Spleen (tissue), 11 donors: ENCODE data around the gene SLC26A2. TPM values are rescaled to one million over a fixed set of nuclear protein-coding genes. Genes with fewer than 3 reads are reported as not detected.

Source experiments
- DNase-seq: peaks from one replicate; pipeline ENCODE4 v3.0.0-alpha.2; 2020
- H3K27ac ChIP-seq, 8 donors: fragments of 200-600 bp; sonication (generic) in 7 of 8; 1 replicate in 4 of 8; 2 replicates in 4 of 8; pipeline versions ENCODE4 v1.5.0 to v1.8.0; 2016 to 2021; ENCODE audit warnings: inconsistent platforms in 4 of 8, mild to moderate bottlenecking in 4 of 8, moderate library complexity in 1 of 8
- H3K27me3 ChIP-seq, 7 donors: fragments of 200-600 bp; sonication (generic) in 6 of 7; replicated peaks in 1 of 7; 1 replicate in 4 of 7; 2 replicates in 3 of 7; pipeline versions ENCODE4 v1.5.0 to v1.8.0; 2016 to 2021; ENCODE audit warnings: inconsistent platforms in 3 of 7, mild to moderate bottlenecking in 1 of 7
- H3K36me3 ChIP-seq, 6 donors: fragments of 200-600 bp; sonication (generic) in 5 of 6; 1 replicate in 4 of 6; 2 replicates in 2 of 6; pipeline versions ENCODE4 v1.5.0 to v1.8.0; 2016 to 2021; ENCODE audit warnings: inconsistent platforms in 2 of 6
- H3K4me1 ChIP-seq, 6 donors: fragments of 200-600 bp; sonication (generic) in 5 of 6; 1 replicate in 3 of 6; 2 replicates in 3 of 6; pipeline versions ENCODE4 v1.5.0 to v1.8.0; 2016 to 2021; ENCODE audit warnings: inconsistent platforms in 3 of 6
- H3K4me3 ChIP-seq, 8 donors: fragments of 200-600 bp; sonication (generic) in 7 of 8; 1 replicate in 4 of 8; 2 replicates in 4 of 8; pipeline versions ENCODE4 v1.5.0 to v1.8.0; 2016 to 2021; ENCODE audit warnings: inconsistent platforms in 4 of 8, mild to moderate bottlenecking in 4 of 8, moderate library complexity in 2 of 8
- H3K9me3 ChIP-seq, 8 donors: fragments of 200-600 bp; sonication (generic) in 7 of 8; 1 replicate in 4 of 8; 2 replicates in 4 of 8; pipeline versions ENCODE4 v1.5.0 to v1.8.0; 2016 to 2021; ENCODE audit warnings: inconsistent platforms in 4 of 8
- CTCF ChIP-seq, 11 experiments: fragments of 200-600 bp in 7 of 11; fragments of 450-650 bp in 4 of 11; sonication (generic) in 4 of 11; IDR thresholded peaks in 8 of 11; conservative IDR thresholded peaks in 3 of 11; 1 replicate in 7 of 11; 2 replicates in 4 of 11; pipeline versions ENCODE4 v1.4.0 to v1.8.0; 2016 to 2021; ENCODE audit warnings: antibody characterized with exemption in 11 of 11, inconsistent platforms in 4 of 11, mild to moderate bottlenecking in 1 of 11
- POLR2A ChIP-seq, 3 donors: fragments of 450-650 bp; IDR thresholded peaks; one replicate each; pipeline ENCODE4 v1.5.1; 2017; ENCODE audit warnings: antibody characterized with exemption in 3 of 3, mild to moderate bottlenecking in 1 of 3
- POLR2AphosphoS5 ChIP-seq, 3 donors: sonication (generic); formaldehyde crosslinking; IDR thresholded peaks; one replicate each; pipeline ENCODE4 v1.5.1; 2017; ENCODE audit warnings: antibody characterized with exemption in 3 of 3
- WGBS, 5 donors: extraction: QIAGEN DNeasy Blood & Tissue Kit in 3 of 5; methylation state at CpG; one replicate each; pipeline versions ENCODE4 v1.1.5 to v1.1.7; 2013 to 2018; 5-methylcytosine and 5-hydroxymethylcytosine counted together
- intact Hi-C: fragments of 100-400 bp; cut with DNase I; formaldehyde crosslinking; loops from one replicate; pipeline ENCODE4 v1.15.0; 2023; ENCODE audit warnings: low total_unique reads
- polyA plus RNA-seq, 3 donors: library from polyadenylated mRNA; stranded (reverse); fragments of 200-250 nt; gene quantifications; one replicate each; pipeline ENCODE4 v1.2.1, GENCODE V29; 2013
- total RNA-seq, 7 donors: library from RNA; depleted of rRNA in 3 of 7; stranded (reverse); fragments of >200 nt in 3 of 7; fragmentation: NEBNext Ultra II Directional in 4 of 7; extraction: Animal tissue kit (Norgen Biotek cat#: 25700) in 4 of 7; gene quantifications; one replicate each; pipeline versions ENCODE4 v1.1.0 to v1.2.1, GENCODE V29; 2016 to 2021
- donor health status: healthy with polysubstance abuse.
- donor health status: DM: no; HTN: no; CAD: no; lungs with moderate emphysema.
- donor health status: DM: no; HTN: no; CAD: no.
- donor health status: Bipolar disorder and iron deficiency.
- donor health status: healthy.
- donor health status: DM: no; HTN: no; CAD: no.
- donor health status: DM: yes; HTN: yes; CAD: no.

The SLC26A2 gene
- total and polyA plus RNA-seq, 10 donors, result 1.9 to 14.8 (median 10.1) TPM

- intact Hi-C loops, result no loop called here
- TF ChIP-seq CTCF (IDR thresholded peaks at IDR 0.05 in 8 of 11, conservative IDR thresholded peaks at IDR 0.05 in 3 of 11) (peak in 7 of 11 experiments; percentile 17 to 54 (median 35)), POLR2A (IDR thresholded peaks at IDR 0.05) (no peak), POLR2AphosphoS5 (IDR thresholded peaks at IDR 0.05) (peak in 2 of 3 donors; percentile 20 to 33)
- peaks cover 0 to 6% (median under 1%) of the 10 kb centered on the region in 6 donors for H3K4me1 ChIP-seq
- H3K27ac ChIP-seq, result peak overlapping the region in 6 of 8 donors; percentile 4 to 63 (median 51)
- WGBS, 5 donors, result 63 to 74% (median 72%) methylated on average over 25 of the region's 25 CpGs
- H3K4me3 ChIP-seq, result peak overlapping the region in 5 of 8 donors; percentile 0 to 51 (median 26)
- no peaks in the 10 kb centered on the region for H3K9me3 ChIP-seq
- H3K27me3 ChIP-seq, result peaks cover 0 to 11% (median 0%) of the 10 kb centered on the region in 7 donors
- peak; percentile 77 for DNase-seq
- H3K36me3 ChIP-seq, result no peaks in the 10 kb centered on the region
Measured at GRCh38 chr5:149932445-149933350, 27.9 kb upstream of the SLC26A2 start.

DNA sequence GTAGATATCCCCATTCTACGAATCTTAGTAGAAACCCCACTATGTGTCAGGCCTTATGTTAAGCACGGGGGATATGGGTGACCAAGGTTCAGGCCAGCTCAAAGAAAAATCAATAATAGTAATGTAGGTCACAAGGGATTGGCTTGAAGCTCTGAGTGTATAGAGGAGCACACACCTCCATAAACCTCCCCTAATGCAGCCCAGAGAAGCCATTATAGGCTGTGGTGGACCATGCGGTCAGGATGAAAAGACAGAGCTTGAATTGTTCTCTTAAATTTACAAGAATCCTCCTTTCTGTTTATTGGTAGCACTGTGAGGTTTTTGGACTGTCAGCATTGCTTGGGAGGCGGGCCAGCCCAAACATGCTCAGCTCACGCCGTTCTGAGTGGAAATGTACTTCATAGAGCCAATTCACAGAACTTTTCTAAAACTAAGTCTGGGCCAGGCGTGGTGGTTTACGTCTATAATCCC is 25.1 kb upstream of the SLC26A2 start:
- DNase-seq, result no peak
- TF ChIP-seq CTCF (IDR thresholded peaks at IDR 0.05 in 8 of 11, conservative IDR thresholded peaks at IDR 0.05 in 3 of 11) (no peak), POLR2A (IDR thresholded peaks at IDR 0.05) (no peak), POLR2AphosphoS5 (IDR thresholded peaks at IDR 0.05) (no peak)
- peaks cover 0 to 11% (median 0%) of the 10 kb centered on the region in 7 donors for H3K27me3 ChIP-seq
- H3K4me1 ChIP-seq, result peaks cover 0 to 28% (median 4%) of the 10 kb centered on the region in 6 donors
- 87 to 97% (median 93%) methylated on average over 8 of the region's 8 CpGs for WGBS, 5 donors
- H3K27ac ChIP-seq, result no peak overlapping the region
- intact Hi-C loops, result no loop called here
- H3K36me3 ChIP-seq, result no peaks in the 10 kb centered on the region
- H3K4me3 ChIP-seq, result no peak overlapping the region
- no peaks in the 10 kb centered on the region for H3K9me3 ChIP-seq

- no peak overlapping the region for H3K4me3 ChIP-seq
- WGBS, 5 donors, result 61 to 85% (median 77%) methylated on average over 1 of the region's 1 CpG
- TF ChIP-seq POLR2A (IDR thresholded peaks at IDR 0.05) (no peak), CTCF (IDR thresholded peaks at IDR 0.05 in 8 of 11, conservative IDR thresholded peaks at IDR 0.05 in 3 of 11) (no peak)
- H3K9me3 ChIP-seq, result no peaks in the 10 kb centered on the region
- intact Hi-C loops, result no loop called here
- H3K27me3 ChIP-seq, result peaks cover 0 to 11% (median 0%) of the 10 kb centered on the region in 7 donors
- H3K36me3 ChIP-seq, result no peaks in the 10 kb centered on the region
- no peak for DNase-seq
- H3K27ac ChIP-seq, result no peak overlapping the region
- H3K4me1 ChIP-seq, result peaks cover 0 to 30% (median 4%) of the 10 kb centered on the region in 6 donors
Measured at GRCh38 chr5:149936044-149936699, 24.4 kb upstream of the SLC26A2 start.

- Histone ChIP-seq H3K36me3 (no peaks in the 10 kb centered on the region), H3K4me1 (peaks cover 0 to 30% (median 3%) of the 10 kb centered on the region in 6 donors), H3K27me3 (peaks cover 0 to 11% (median 0%) of the 10 kb centered on the region in 7 donors), H3K9me3 (no peaks in the 10 kb centered on the region), H3K4me3 (no peak overlapping the region), H3K27ac (no peak overlapping the region)
- 70 to 89% (median 79%) methylated on average over 3 of the region's 3 CpGs for WGBS, 5 donors
- DNase-seq, result no peak
- TF ChIP-seq CTCF (IDR thresholded peaks at IDR 0.05 in 8 of 11, conservative IDR thresholded peaks at IDR 0.05 in 3 of 11), result no peak
- TF ChIP-seq POLR2A (IDR thresholded peaks at IDR 0.05), result no peak
- TF ChIP-seq POLR2AphosphoS5 (IDR thresholded peaks at IDR 0.05), result no peak
- intact Hi-C loops, result no loop called here
Measured at GRCh38 chr5:149936700-149937091, 23.9 kb upstream of the SLC26A2 start.
